WTC11 (cell line): ENCODE data around the gene ZMIZ2. TPM values are rescaled to one million over a fixed set of nuclear protein-coding genes. Genes with fewer than 3 reads are reported as not detected.

Source experiments
- ATAC-seq: fragments of 200-7000 bp; cut with Tn5 transposase; 2 replicates; pipeline ENCODE4 v1.10.0; 2021; ENCODE audit warnings: mild to moderate bottlenecking, moderate library complexity
- CTCF ChIA-PET: fragments of 300-600 bp; sonication (Branson Sonifier 250); formaldehyde crosslinking; loops from one replicate; lab custom pipeline; 2021; ENCODE audit warnings: antibody characterized with exemption; lab: Charles Lee
- POLR2A ChIA-PET: fragments of 350-600 bp; sonication (Branson Sonifier 250); formaldehyde crosslinking; loops from one replicate; lab custom pipeline; 2021; ENCODE audit warnings: antibody characterized with exemption; lab: Charles Lee
- DNase-seq: peaks from one replicate; pipeline ENCODE4 v3.0.0; 2021; ENCODE audit warnings: low spot score
- H3K27ac Mint-ChIP-seq: 2 replicates; pipeline ENCODE4 v1.8.0; 2021; ENCODE audit warnings: mixed read lengths
- H3K27me3 Mint-ChIP-seq: 2 replicates; pipeline ENCODE4 v1.8.0; 2021; ENCODE audit warnings: low read depth, mild to moderate bottlenecking, moderate library complexity, mixed read lengths
- H3K36me3 Mint-ChIP-seq: 2 replicates; pipeline ENCODE4 v1.8.0; 2021; ENCODE audit warnings: mixed read lengths
- H3K4me1 Mint-ChIP-seq: 2 replicates; pipeline ENCODE4 v1.8.0; 2022; ENCODE audit warnings: mixed read lengths
- H3K4me3 Mint-ChIP-seq: 2 replicates; pipeline ENCODE4 v1.8.0; 2021; ENCODE audit warnings: mild to moderate bottlenecking, moderate library complexity, mixed read lengths
- H3K9me3 Mint-ChIP-seq: 2 replicates; pipeline ENCODE4 v1.8.0; 2021; ENCODE audit warnings: mixed read lengths
- ARID4B ChIP-seq: sonication (generic); formaldehyde crosslinking; IDR thresholded peaks from 2 replicates; pipeline ENCODE4 v1.8.0; 2023; ENCODE audit warnings: missing genetic modification reagents, mild to moderate bottlenecking, borderline replicate concordance
- CBFB ChIP-seq: sonication (generic); formaldehyde crosslinking; IDR thresholded peaks from 2 replicates; pipeline ENCODE4 v1.8.1; 2022; ENCODE audit warnings: mild to moderate bottlenecking, low read depth, missing genetic modification reagents
- CTCF ChIP-seq: fragments of 200-600 bp; IDR thresholded peaks from 2 replicates; pipeline ENCODE4 v1.8.0; 2022; ENCODE audit warnings: antibody characterized with exemption
- E2F4 ChIP-seq: sonication (generic); formaldehyde crosslinking; IDR thresholded peaks from 2 replicates; pipeline ENCODE4 v1.8.1; 2022; ENCODE audit warnings: low read depth, mild to moderate bottlenecking, moderate library complexity, missing genetic modification reagents, borderline replicate concordance
- ELF4 ChIP-seq: sonication (generic); formaldehyde crosslinking; IDR thresholded peaks from 2 replicates; pipeline ENCODE4 v1.8.1; 2022; ENCODE audit warnings: low read depth, mild to moderate bottlenecking, moderate library complexity, missing genetic modification reagents
- ERG ChIP-seq: fragments of 250-450 bp; sonication (Bioruptor Pico); IDR thresholded peaks from 2 replicates; pipeline ENCODE4 v1.8.0; 2021; ENCODE audit warnings: mild to moderate bottlenecking
- FOXP1 ChIP-seq: sonication (generic); formaldehyde crosslinking; IDR thresholded peaks from 2 replicates; pipeline ENCODE4 v1.8.0; 2022; ENCODE audit warnings: missing genetic modification reagents, mild to moderate bottlenecking, moderate library complexity, borderline replicate concordance
- IRF2 ChIP-seq: sonication (generic); formaldehyde crosslinking; IDR thresholded peaks from 2 replicates; pipeline ENCODE4 v1.8.0; 2022; ENCODE audit warnings: low read depth, missing genetic modification reagents, borderline replicate concordance
- JAZF1 ChIP-seq: fragments of 250-450 bp; sonication (Bioruptor Pico); IDR thresholded peaks from 2 replicates; pipeline ENCODE4 v1.9.0; 2021; ENCODE audit warnings: moderate library complexity, mild to moderate bottlenecking, inconsistent platforms
- NFYB ChIP-seq: sonication (generic); formaldehyde crosslinking; conservative IDR thresholded peaks from 2 replicates; pipeline ENCODE4 v1.8.0; 2022; ENCODE audit warnings: low read depth, missing genetic modification reagents
- NR1H2 ChIP-seq: sonication (generic); formaldehyde crosslinking; IDR thresholded peaks from 2 replicates; pipeline ENCODE4 v1.9.0; 2021; ENCODE audit warnings: mild to moderate bottlenecking, moderate library complexity, missing genetic modification reagents
- RORB ChIP-seq: fragments of 250-450 bp; sonication (Bioruptor Pico); IDR thresholded peaks from 2 replicates; pipeline ENCODE4 v1.9.0; 2021; ENCODE audit warnings: mild to moderate bottlenecking
- SMAD4 ChIP-seq: sonication (generic); formaldehyde crosslinking; IDR thresholded peaks from 2 replicates; pipeline ENCODE4 v1.8.0; 2022; ENCODE audit warnings: mild to moderate bottlenecking, missing genetic modification reagents
- SOX15 ChIP-seq: fragments of 250-450 bp; sonication (Bioruptor Pico); IDR thresholded peaks from 2 replicates; pipeline ENCODE4 v1.9.0; 2021; ENCODE audit warnings: mild to moderate bottlenecking
- STAT6 ChIP-seq: sonication (generic); formaldehyde crosslinking; conservative IDR thresholded peaks from 2 replicates; pipeline ENCODE4 v1.8.1; 2023; ENCODE audit warnings: mild to moderate bottlenecking, low read depth, missing genetic modification reagents, moderate library complexity
- TCF7 ChIP-seq: sonication (generic); formaldehyde crosslinking; IDR thresholded peaks from 2 replicates; pipeline ENCODE4 v1.8.0; 2022; ENCODE audit warnings: mild to moderate bottlenecking, low read depth, missing genetic modification reagents, moderate library complexity
- USF1 ChIP-seq: sonication (generic); formaldehyde crosslinking; IDR thresholded peaks from 2 replicates; pipeline ENCODE4 v1.8.0; 2022; ENCODE audit warnings: mild to moderate bottlenecking, missing genetic modification reagents
- USF2 ChIP-seq: sonication (generic); formaldehyde crosslinking; IDR thresholded peaks from 2 replicates; pipeline ENCODE4 v1.8.1; 2023; ENCODE audit warnings: mild to moderate bottlenecking, missing genetic modification reagents, moderate library complexity
- ZNF232 ChIP-seq: sonication (generic); formaldehyde crosslinking; IDR thresholded peaks from 2 replicates; pipeline ENCODE4 v1.8.0; 2022; ENCODE audit warnings: mild to moderate bottlenecking, missing genetic modification reagents
- ZNF263 ChIP-seq: sonication (generic); formaldehyde crosslinking; IDR thresholded peaks from 2 replicates; pipeline ENCODE4 v1.8.1; 2022; ENCODE audit warnings: low read depth, mild to moderate bottlenecking, moderate library complexity, missing genetic modification reagents
- ZNF425 ChIP-seq: fragments of 250-450 bp; sonication (Bioruptor Pico); conservative IDR thresholded peaks from 2 replicates; pipeline ENCODE4 v1.9.0; 2021; ENCODE audit warnings: mild to moderate bottlenecking
- total RNA-seq: library from RNA; stranded (reverse); gene quantifications from 3 replicates; pipeline ENCODE4 v1.2.3, GENCODE V29; 2021

Gene ZMIZ2
- total RNA-seq, 1 experiment from 2014 or later, result 102 TPM

GRCh38 chr7:44757311-44757710 is 8.7 kb downstream of the ZMIZ2 start (continued):
- TF ChIP-seq STAT6 (CRISPR knock-in tag) (no peak), USF2 (CRISPR knock-in tag) (no peak), ELF4 (CRISPR knock-in tag) (no peak), E2F4 (CRISPR knock-in tag) (no peak), ZNF425 (no peak), TCF7 (no peak), IRF2 (CRISPR knock-in tag) (no peak), NR1H2 (CRISPR knock-in tag) (no peak)

- Mint-ChIP-seq H3K27me3 (no peaks in the 10 kb centered on the region), H3K4me1 (peaks cover 18% of the 10 kb centered on the region), H3K4me3 (no peak overlapping the region), H3K9me3 (no peaks in the 10 kb centered on the region), H3K27ac (no peak overlapping the region), H3K36me3 (peaks cover 20% of the 10 kb centered on the region)
- ATAC-seq (no peak), DNase-seq (no peak)
- CTCF ChIA-PET, result no interaction called here
- POLR2A ChIA-PET, result no interaction called here
- TF ChIP-seq ERG (CRISPR knock-in tag) (no peak), JAZF1 (no peak), ZNF263 (CRISPR knock-in tag) (no peak), RORB (no peak), CBFB (CRISPR knock-in tag) (no peak), SMAD4 (CRISPR knock-in tag) (no peak), NR1H2 (CRISPR knock-in tag) (no peak), CTCF (no peak), ARID4B (CRISPR knock-in tag) (no peak), SOX15 (CRISPR knock-in tag) (no peak), ZNF232 (CRISPR knock-in tag) (no peak), FOXP1 (CRISPR knock-in tag) (no peak), USF1 (CRISPR knock-in tag) (no peak), NFYB (CRISPR knock-in tag) (no peak)
Measured at GRCh38 chr7:44757739-44758138, 9.1 kb downstream of the ZMIZ2 start.
